Measurements from ENCODE around the gene TNS3.

Gene TNS3

GRCh38 chr7:47576031-47576865, 5.7 kb downstream of the TNS3 start:
- TF ChIP-seq MAX (IDR thresholded peaks at IDR 0.05; ENCODE audit: low read depth, low read length) (no peak), CTCF (IDR thresholded peaks at IDR 0.05; ENCODE audit: low read depth, low read length) (no peak), MYC (IDR thresholded peaks at IDR 0.05; ENCODE audit: low read depth, low read length) (no peak), POLR2A (IDR thresholded peaks at IDR 0.05; ENCODE audit: extremely low read depth, insufficient read length) (no peak)
- no peak overlapping the region for H3K4me3 ChIP-seq (ENCODE audit: low read depth, low read length)
- DNase-seq (ENCODE audit: low read depth): peak; percentile 76

GRCh38 chr7:47574482-47575329, 7.2 kb downstream of the TNS3 start:
- peak overlapping the region; percentile 22 for H3K4me3 ChIP-seq (ENCODE audit: low read depth, low read length)
- peak; percentile 96 for DNase-seq (ENCODE audit: low read depth)
- no peak for TF ChIP-seq CTCF (IDR thresholded peaks at IDR 0.05; ENCODE audit: low read depth, low read length)
- TF ChIP-seq MYC (IDR thresholded peaks at IDR 0.05; ENCODE audit: low read depth, low read length): no peak
- TF ChIP-seq POLR2A (IDR thresholded peaks at IDR 0.05; ENCODE audit: extremely low read depth, insufficient read length): no peak
- no peak for TF ChIP-seq MAX (IDR thresholded peaks at IDR 0.05; ENCODE audit: low read depth, low read length)

GRCh38 chr7:47573758-47574481, 8.0 kb downstream of the TNS3 start:
- TF ChIP-seq CTCF (IDR thresholded peaks at IDR 0.05; ENCODE audit: low read depth, low read length) (no peak), MAX (IDR thresholded peaks at IDR 0.05; ENCODE audit: low read depth, low read length) (no peak), POLR2A (IDR thresholded peaks at IDR 0.05; ENCODE audit: extremely low read depth, insufficient read length) (no peak), MYC (IDR thresholded peaks at IDR 0.05; ENCODE audit: low read depth, low read length) (no peak)
- peak overlapping the region; percentile 22 for H3K4me3 ChIP-seq (ENCODE audit: low read depth, low read length)
- peak; percentile 63 for DNase-seq (ENCODE audit: low read depth)

GRCh38 chr7:47572939-47573757, 8.8 kb downstream of the TNS3 start:
- no peak overlapping the region for H3K4me3 ChIP-seq (ENCODE audit: low read depth, low read length)
- no peak for DNase-seq (ENCODE audit: low read depth)
- TF ChIP-seq MAX (IDR thresholded peaks at IDR 0.05; ENCODE audit: low read depth, low read length): no peak
- no peak for TF ChIP-seq POLR2A (IDR thresholded peaks at IDR 0.05; ENCODE audit: extremely low read depth, insufficient read length)
- no peak for TF ChIP-seq CTCF (IDR thresholded peaks at IDR 0.05; ENCODE audit: low read depth, low read length)
- no peak for TF ChIP-seq MYC (IDR thresholded peaks at IDR 0.05; ENCODE audit: low read depth, low read length)

- TF ChIP-seq CTCF (IDR thresholded peaks at IDR 0.05; ENCODE audit: low read depth, low read length) (no peak), MYC (IDR thresholded peaks at IDR 0.05; ENCODE audit: low read depth, low read length) (no peak)
- no peak for DNase-seq (ENCODE audit: low read depth)
These were observed 9.8 kb downstream of the TNS3 start for GRCh38 chr7:47572094-47572445.

More at GRCh38 chr7:47572094-47572445, 9.8 kb downstream of the TNS3 start:
- no peak overlapping the region for H3K4me3 ChIP-seq (ENCODE audit: low read depth, low read length)
